ENCODE measurements around the gene SPPL2C.

- no peak for TF ChIP-seq CTCF (conservative IDR thresholded peaks at IDR 0.05; ENCODE audit: low read depth, low read length)
- TF ChIP-seq EZH2 (IDR thresholded peaks at IDR 0.05; ENCODE audit: borderline replicate concordance, low read depth, low read length, poor library complexity, severe bottlenecking) = no peak
Measured at GRCh38 chr17:45846646-45847045, 2.0 kb downstream of the SPPL2C start.
